HepG2 (cell line): Measurements from ENCODE around the gene CTNNA3. TPM values are rescaled to one million over a fixed set of nuclear protein-coding genes. Genes with fewer than 3 reads are reported as not detected.

ENCODE experiments used
- ATAC-seq: fragments of 200-7000 bp; cut with Tn5 transposase; 3 replicates; pipeline ENCODE4 v1.9.1; 2020; ENCODE audit warnings: mild to moderate bottlenecking, moderate library complexity
- BruUV-seq: library from RNA; stranded (reverse); fragments of 400-500 nt; replicated peaks from 2 replicates; lab custom pipeline; 2021; lab: Mats Ljungman, UMichigan
- CTCF ChIA-PET: fragments of 300-600 bp; formaldehyde crosslinking; extraction: SDS; loops from one replicate; lab custom pipeline; 2021; ENCODE audit warnings: low total read pairs, inconsistent platforms, low intra/inter-chr PET ratio; lab: Yijun Ruan, JAX
- POLR2A ChIA-PET: fragments of 350-600 bp; sonication (Branson Sonifier 250); formaldehyde crosslinking; loops from one replicate; lab custom pipeline; 2020; ENCODE audit warnings: antibody characterized with exemption, inconsistent platforms; lab: Yijun Ruan, JAX
- DNase-seq: peaks from one replicate; pipeline ENCODE4 v3.0.0-alpha.2; 2015; ENCODE audit warnings: low spot score
- FAIRE-seq: peaks from 3 replicates; lab custom pipeline; 2011; peaks lifted over from hg19 to GRCh38; lab: Jason Lieb, UNC
- H2AFZ ChIP-seq: one replicate; pipeline ENCODE4 v1.6.1; 2011; ENCODE audit warnings: low read length, inconsistent platforms
- H3K27ac ChIP-seq: fragments of 300-600 bp; 3 replicates; pipeline ENCODE4 v1.8.0; 2011; ENCODE audit warnings: mixed run types, mild to moderate bottlenecking, mixed read lengths, low read length, inconsistent platforms; ENCODE audit not compliant: insufficient read depth; ENCODE audit errors: extremely low read length
- H3K27me3 ChIP-seq, 2 experiments: fragments of 200-600 bp in 1 of 2; 2 replicates in 1 of 2; 3 replicates in 1 of 2; pipeline versions ENCODE4 v1.6.0 to v1.8.0; 2011; ENCODE audit warnings: low read length in 2 of 2, mild to moderate bottlenecking in 2 of 2, moderate library complexity in 2 of 2, inconsistent platforms in 1 of 2; ENCODE audit not compliant: insufficient read depth in 2 of 2, control insufficient read depth in 1 of 2
- H3K36me3 ChIP-seq, 2 experiments: fragments of 200-600 bp in 1 of 2; replicated peaks in 1 of 2; 2 replicates in 1 of 2; 3 replicates in 1 of 2; pipeline versions ENCODE4 v1.5.1 to v1.8.0; 2011; ENCODE audit warnings: low read length in 2 of 2, inconsistent platforms in 1 of 2; ENCODE audit not compliant: insufficient read depth in 2 of 2, control insufficient read depth in 1 of 2
- H3K4me1 ChIP-seq: 2 replicates; pipeline ENCODE4 v1.5.1; 2012; ENCODE audit warnings: low read length, inconsistent platforms; ENCODE audit not compliant: insufficient read depth
- H3K4me2 ChIP-seq: 2 replicates; pipeline ENCODE4 v1.6.0; 2011; ENCODE audit warnings: low read depth, low read length, inconsistent platforms
- H3K4me3 ChIP-seq, 3 experiments: fragments of 200-600 bp in 1 of 3; sonication (generic), shearing (Covaris generic) in 1 of 3; replicated peaks in 1 of 3; 2 replicates each; pipeline ENCODE4 v1.5.1; 2011 to 2016; ENCODE audit warnings: low read length in 3 of 3, inconsistent platforms in 2 of 3, low read depth in 2 of 3, mild to moderate bottlenecking in 2 of 3, control low read depth in 1 of 3, mixed read lengths in 1 of 3; ENCODE audit not compliant: insufficient read depth in 1 of 3
- H3K79me2 ChIP-seq: one replicate; pipeline ENCODE4 v1.6.1; 2011; ENCODE audit warnings: low read length, inconsistent platforms; ENCODE audit not compliant: insufficient read depth
- H3K9ac ChIP-seq: 2 replicates; pipeline ENCODE4 v1.6.0; 2011; ENCODE audit warnings: mild to moderate bottlenecking, low read depth, low read length, inconsistent platforms; ENCODE audit not compliant: insufficient read depth
- H3K9me3 ChIP-seq: 2 replicates; pipeline ENCODE4 v1.5.1; 2012; ENCODE audit warnings: mild to moderate bottlenecking, low read length
- H4K20me1 ChIP-seq: 2 replicates; pipeline ENCODE4 v1.6.0; 2011; ENCODE audit warnings: inconsistent platforms, mild to moderate bottlenecking, low read length, moderate library complexity; ENCODE audit not compliant: insufficient read depth
- DMAP1 ChIP-seq: IDR thresholded peaks from 2 replicates; pipeline ENCODE4 v1.6.1; 2016
- FOXA1 ChIP-seq, 2 experiments: fragments of 450-650 bp in 1 of 2; sonication (generic) in 1 of 2; formaldehyde crosslinking in 1 of 2; IDR thresholded peaks; 2 replicates each; pipeline versions ENCODE4 v1.4.0 to v1.6.1; 2016 to 2020; ENCODE audit warnings: missing genetic modification reagents in 1 of 2
- GTF3A ChIP-seq: sonication (generic); formaldehyde crosslinking; conservative IDR thresholded peaks from 2 replicates; pipeline ENCODE4 v1.4.0; 2020; ENCODE audit warnings: mild to moderate bottlenecking, missing genetic modification reagents
- IKZF5 ChIP-seq: IDR thresholded peaks from 2 replicates; pipeline ENCODE4 v1.6.1; 2018; ENCODE audit warnings: missing genetic modification reagents, mild to moderate bottlenecking, missing compliant biosample characterization
- RBFOX2 ChIP-seq: fragments of 200-400 bp; formaldehyde crosslinking; IDR thresholded peaks from 2 replicates; pipeline ENCODE4 v1.6.1; 2017; ENCODE audit warnings: low read depth, mild to moderate bottlenecking, low read length
- SMYD3 ChIP-seq: sonication (generic); formaldehyde crosslinking; IDR thresholded peaks from 2 replicates; pipeline ENCODE4 v1.8.1; 2023; ENCODE audit warnings: mild to moderate bottlenecking, missing genetic modification reagents
- SNAPC5 ChIP-seq: sonication (generic); formaldehyde crosslinking; IDR thresholded peaks from 2 replicates; pipeline ENCODE4 v1.8.1; 2023; ENCODE audit warnings: mild to moderate bottlenecking, missing genetic modification reagents, borderline replicate concordance
- SOX5 ChIP-seq: IDR thresholded peaks from 2 replicates; pipeline ENCODE4 v1.6.1; 2016; ENCODE audit warnings: borderline replicate concordance
- THYN1 ChIP-seq: sonication (generic); formaldehyde crosslinking; IDR thresholded peaks from 2 replicates; pipeline ENCODE4 v1.8.1; 2023; ENCODE audit warnings: low read depth, mild to moderate bottlenecking, moderate library complexity, missing genetic modification reagents, borderline replicate concordance
- ZFP1 ChIP-seq: IDR thresholded peaks from 2 replicates; pipeline ENCODE4 v1.6.1; 2016
- ZNF20 ChIP-seq: sonication (generic); formaldehyde crosslinking; IDR thresholded peaks from 2 replicates; pipeline ENCODE4 v1.4.0; 2020; ENCODE audit warnings: mild to moderate bottlenecking, moderate library complexity, missing genetic modification reagents
- ZNF670 ChIP-seq: sonication (generic); formaldehyde crosslinking; IDR thresholded peaks from 2 replicates; pipeline ENCODE4 v1.8.0; 2022; ENCODE audit warnings: mild to moderate bottlenecking, missing genetic modification reagents, borderline replicate concordance
- ZNF883 ChIP-seq: sonication (generic); formaldehyde crosslinking; IDR thresholded peaks from 2 replicates; pipeline ENCODE4 v1.5.1; 2020; ENCODE audit warnings: mild to moderate bottlenecking, missing genetic modification reagents; ENCODE audit errors: not compliant biosample characterization
- WGBS: methylation state at CpG from one replicate; pipeline ENCODE4 v1.1.6; 2017; ENCODE audit warnings: low lambda C conversion rate; 5-methylcytosine and 5-hydroxymethylcytosine counted together
- in situ Hi-C: cut with HindIII; loops from 2 replicates; pipeline ENCODE4 v1.10.0; 2017; ENCODE audit warnings: low pct_unique_long_range_greater_than_20kb; ENCODE audit not compliant: extremely low pct_ligation_motif_present
- intact Hi-C: fragments of 100-400 bp; cut with micrococcal nuclease; formaldehyde crosslinking; loops from one replicate; pipeline ENCODE4 v1.10.0; 2022; ENCODE audit not compliant: unreplicated experiment
- polyA plus RNA-seq, 8 experiments: library from polyadenylated mRNA; depleted of rRNA in 3 of 8; stranded (reverse) in 7 of 8; unstranded in 1 of 8; fragments of >200 nt; fragmentation: Illumina TruSeq in 4 of 8; extraction: Trizol in 4 of 8; gene quantifications; 2 replicates each; pipeline versions ENCODE4 v1.2.1 to v1.2.3, GENCODE V29; 2011 to 2016; ENCODE audit warnings: low read depth in 4 of 8, missing spikeins in 1 of 8, mixed read lengths in 1 of 8; ENCODE audit not compliant: insufficient read depth in 1 of 8
- total RNA-seq, 5 experiments: library from RNA; depleted of rRNA; stranded (reverse); fragments of >200 nt; fragmentation: Illumina TruSeq; extraction: Trizol; gene quantifications; 2 replicates each; pipeline ENCODE4 v1.2.3, GENCODE V29; 2016; ENCODE audit warnings: low read depth in 1 of 5

CTNNA3 gene
- total and polyA plus RNA-seq, 2 of the 13 experiments (the other 11 are each of a cell fraction or from before 2014, with no cell fraction given) = not detected

GRCh38 chr10:67250686-67251085 is 445.3 kb downstream of the CTNNA3 start:
- no peak overlapping the region for H3K9ac ChIP-seq
- H3K4me3 ChIP-seq = no peak overlapping the region
- FAIRE-seq = no peak
- ChIA-PET POLR2A (no interaction called here), CTCF (no interaction called here)
- no peak for DNase-seq
- H3K4me1 ChIP-seq = no peaks in the 10 kb centered on the region
- no peak overlapping the region for H3K27ac ChIP-seq
- intact Hi-C loops (no loop called here), in situ Hi-C loops (no loop called here)
- no peak overlapping the region for H3K4me2 ChIP-seq
- H3K79me2 ChIP-seq = no peaks in the 10 kb centered on the region
- no peaks in the 10 kb centered on the region for H3K36me3 ChIP-seq
- TF ChIP-seq ZNF20 (CRISPR knock-in tag) (no peak), SOX5 (CRISPR knock-in tag) (no peak), FOXA1 (IDR thresholded peaks at IDR 0.05) (no peak), FOXA1 (CRISPR knock-in tag; IDR thresholded peaks at IDR 0.05) (no peak), ZNF883 (CRISPR knock-in tag) (no peak), IKZF5 (no peak), SNAPC5 (CRISPR knock-in tag) (no peak), ZNF670 (CRISPR knock-in tag) (no peak), SMYD3 (no peak), ZFP1 (CRISPR knock-in tag) (no peak), DMAP1 (CRISPR knock-in tag) (no peak), THYN1 (CRISPR knock-in tag) (no peak), RBFOX2 (no peak), GTF3A (CRISPR knock-in tag) (no peak)
- no peaks in the 10 kb centered on the region for H3K27me3 ChIP-seq
- no peaks in the 10 kb centered on the region for H3K9me3 ChIP-seq
- H4K20me1 ChIP-seq = no peaks in the 10 kb centered on the region
- WGBS = 42% methylated on average over 1 of the region's 1 CpG
- ATAC-seq = no peak
- H2AFZ ChIP-seq = no peak overlapping the region
- no TSS peak for BruUV-seq
